ELR (cell line): ENCODE measurements around the gene SLC20A1.
"Not testable (repeated sequence)": the region's sequence is repeated elsewhere in the genome, so short reads cannot be mapped to it uniquely, and the experiment has no call there.

Source experiments
- DNase-seq: peaks from one replicate; pipeline ENCODE4 v3.0.0-alpha.2; 2015; ENCODE audit warnings: low read depth

SLC20A1 gene

DNA sequence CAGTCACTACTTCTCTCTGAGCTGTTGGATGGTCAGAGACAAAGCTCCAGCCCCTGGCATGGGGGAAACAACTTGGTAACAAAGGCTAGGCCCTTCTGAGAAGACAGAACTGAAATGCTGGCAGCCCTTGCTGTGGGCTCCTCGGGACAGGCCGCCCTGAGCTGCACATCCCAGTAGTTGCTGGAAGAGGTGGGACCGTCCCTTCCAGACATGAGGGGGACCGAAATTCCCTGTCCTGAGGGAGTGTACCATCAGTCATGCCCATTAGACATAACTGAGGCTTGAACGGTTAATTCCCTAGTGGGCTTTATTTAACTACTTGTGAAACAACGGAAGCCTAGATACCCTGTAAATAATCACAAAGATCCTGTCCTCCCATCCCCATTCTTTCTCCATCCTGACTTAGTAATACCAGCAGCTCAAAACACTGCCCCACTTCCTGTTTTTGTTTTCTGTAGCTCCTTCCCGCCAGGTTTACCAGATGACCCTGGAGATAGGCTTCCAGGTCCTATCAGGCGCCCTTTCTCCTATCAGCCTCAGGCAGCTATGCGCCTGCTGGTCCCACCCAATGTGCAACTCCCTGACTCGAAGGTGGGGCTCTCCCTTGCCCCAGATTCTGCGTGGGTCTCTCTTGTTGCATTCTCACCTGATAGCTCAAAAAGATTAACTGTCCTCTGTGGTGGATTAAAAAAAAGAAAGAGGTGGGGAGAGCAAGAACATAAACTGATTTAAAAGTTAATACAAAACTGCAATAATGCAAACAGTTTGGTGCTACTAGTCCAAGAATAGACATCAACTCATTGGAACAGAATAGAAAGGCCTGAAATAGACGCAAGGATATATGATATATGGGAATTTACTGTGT is 38.0 kb downstream of the SLC20A1 start:
- no peak for DNase-seq

DNA sequence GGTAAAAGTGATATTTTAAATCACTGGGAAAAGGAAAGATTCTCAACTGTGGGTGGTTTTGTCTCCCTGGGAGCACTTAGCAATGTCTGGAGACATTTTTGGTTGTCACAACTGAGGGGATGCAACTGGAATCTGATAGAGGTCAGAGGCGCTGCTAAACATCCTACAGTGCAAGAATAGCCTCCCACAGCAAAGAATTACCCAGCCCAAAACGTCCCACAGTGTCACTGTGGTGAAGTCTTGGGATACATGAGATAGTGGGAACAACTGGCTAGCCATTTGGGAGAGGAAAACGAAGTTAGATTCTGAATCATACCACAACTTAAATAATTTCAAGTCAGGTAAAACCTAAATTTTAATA is 38.7 kb downstream of the SLC20A1 start:
- no peak for DNase-seq

DNA sequence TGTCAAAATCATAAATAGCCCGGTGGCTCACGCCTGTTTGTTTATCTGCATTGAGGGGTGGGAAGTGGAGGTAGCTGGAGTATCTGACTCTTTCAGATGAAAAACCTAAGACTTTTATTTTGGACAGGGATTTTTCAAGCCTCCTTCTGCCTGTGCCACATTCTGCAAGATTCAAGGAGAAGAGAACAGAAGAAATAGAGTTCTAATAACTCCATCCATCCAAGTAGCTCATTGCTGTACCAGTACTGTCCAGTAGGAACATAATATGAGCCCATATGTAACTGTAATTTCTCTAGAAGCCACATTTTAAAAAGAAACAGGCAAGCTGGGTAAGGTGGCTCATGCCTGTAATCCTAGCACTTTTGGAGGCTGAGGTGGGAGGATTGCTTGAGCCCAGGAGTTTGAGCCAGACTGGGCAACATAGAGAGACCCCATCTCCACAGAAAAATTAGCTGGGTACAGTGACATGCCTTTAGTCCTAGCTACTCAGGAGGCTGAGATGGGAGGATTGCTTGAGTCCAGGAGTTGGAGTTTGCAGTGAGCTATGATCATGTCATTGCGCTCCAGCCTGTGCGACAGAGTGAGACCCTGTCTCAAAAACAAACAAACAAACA is 39.6 kb downstream of the SLC20A1 start:
- DNase-seq: peak; percentile 54

DNA sequence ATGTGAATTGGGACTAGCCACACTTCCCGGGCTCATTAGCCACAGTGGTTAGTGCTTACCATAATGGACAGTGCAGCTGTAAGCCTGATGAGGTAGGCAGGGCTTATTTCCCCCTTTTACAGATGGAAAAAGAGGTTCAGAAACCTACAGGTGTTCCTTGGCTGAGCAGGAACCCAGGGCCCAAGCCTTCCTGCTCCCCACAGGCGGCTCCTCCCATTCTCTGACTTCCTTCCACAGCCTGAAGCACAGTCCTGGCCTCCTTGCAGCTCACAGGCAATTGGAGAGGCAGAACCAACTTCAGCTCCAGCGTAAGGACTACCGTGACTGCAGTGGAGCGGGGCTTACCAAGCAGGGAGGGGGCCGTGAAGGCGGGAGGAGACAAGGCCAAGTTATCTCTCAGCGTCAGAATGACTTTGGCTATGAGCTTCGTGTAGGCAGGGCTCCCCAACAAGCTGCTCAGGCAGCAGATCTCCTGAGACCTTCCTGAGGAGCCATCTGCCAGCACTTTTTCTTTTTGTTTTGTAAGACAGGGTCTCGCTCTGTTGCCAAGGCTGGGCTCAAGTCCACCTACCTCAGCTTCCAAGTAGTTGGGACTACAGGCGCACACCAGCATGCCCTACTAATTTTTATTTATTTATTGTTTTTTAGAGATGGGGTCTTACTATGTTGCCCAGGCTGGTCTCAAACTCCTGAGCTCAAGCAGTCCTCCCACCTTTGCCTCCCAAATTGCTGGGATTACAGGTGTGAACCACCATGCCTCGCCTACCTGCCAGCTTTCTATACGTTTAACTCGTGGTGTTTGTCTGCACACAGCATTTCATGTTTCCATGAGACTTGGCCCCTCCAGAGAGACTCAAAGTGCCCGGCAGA is 40.8 kb downstream of the SLC20A1 start:
- DNase-seq: no peak

- no peak for DNase-seq
Observed at GRCh38 chr2:112687522-112687921, 41.8 kb downstream of the SLC20A1 start.

DNA sequence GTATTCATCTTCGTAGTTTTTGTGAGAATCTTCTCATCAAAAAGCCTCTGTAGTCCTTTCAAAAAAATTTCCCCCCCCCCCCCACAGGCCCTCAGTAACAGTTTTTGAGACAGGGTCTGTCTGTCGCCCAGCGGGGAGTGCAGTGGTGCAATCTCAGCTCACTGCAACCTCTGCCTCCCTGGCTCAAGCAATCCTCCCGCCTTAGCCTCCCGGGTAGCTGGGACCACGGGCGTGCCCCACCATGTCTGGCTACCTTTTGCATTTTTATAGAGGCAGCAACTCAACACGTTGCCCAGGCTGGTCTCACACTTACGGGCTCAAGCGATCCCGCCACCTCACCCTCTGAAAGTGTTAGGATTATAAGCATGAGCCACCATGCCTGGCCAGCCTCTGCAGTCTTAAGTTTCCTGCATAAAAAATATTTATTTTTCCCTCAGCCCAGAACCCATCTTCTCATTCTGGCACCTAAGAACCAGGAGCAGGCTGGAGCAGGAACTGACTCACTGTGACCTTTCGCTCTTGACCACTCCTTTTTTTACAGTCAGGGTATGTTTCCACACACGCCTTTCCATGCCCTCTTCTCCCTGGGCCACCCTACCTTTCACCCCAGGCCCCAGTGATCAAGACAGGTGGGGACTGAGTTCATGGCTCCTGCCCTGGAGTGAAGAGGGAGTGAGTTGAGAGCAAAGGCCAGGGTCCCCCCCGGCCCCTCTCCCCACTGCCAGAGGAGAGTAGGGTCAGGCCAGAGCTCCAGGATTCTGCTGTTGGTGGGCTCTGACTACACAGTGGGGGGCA is 42.5 kb downstream of the SLC20A1 start:
- DNase-seq: peak; percentile 82

- DNase-seq: peak; percentile 91
Observed at GRCh38 chr2:112690853-112691401, 45.2 kb downstream of the SLC20A1 start.

- DNase-seq: peak; percentile 49
Observed at GRCh38 chr2:112691881-112692281, 46.1 kb downstream of the SLC20A1 start.

GRCh38 chr2:112692495-112692911 is 46.8 kb downstream of the SLC20A1 start:
- peak; percentile 99 for DNase-seq

DNA sequence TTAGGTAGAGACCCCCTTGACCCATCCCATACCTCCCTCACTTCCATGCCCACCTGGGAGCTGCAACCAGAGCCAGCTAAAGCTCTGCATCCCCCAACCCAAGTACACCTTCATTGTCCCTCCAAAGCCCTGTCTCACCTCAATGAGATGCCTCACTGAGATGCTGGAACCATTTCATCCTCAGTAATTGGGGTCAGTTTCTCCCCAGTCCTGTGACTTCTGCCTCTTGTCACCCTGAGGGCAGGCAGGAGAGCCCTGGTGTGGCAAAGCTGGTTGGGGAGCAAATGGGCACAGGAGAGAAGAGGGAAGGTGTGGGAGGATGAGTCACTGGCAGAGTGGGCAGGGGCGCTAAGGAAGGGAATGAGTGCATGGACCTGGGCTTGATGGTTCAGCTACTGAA is 47.2 kb downstream of the SLC20A1 start:
- DNase-seq: peak; percentile 30

GRCh38 chr2:112693596-112693995 is 47.9 kb downstream of the SLC20A1 start:
- no peak for DNase-seq

GRCh38 chr2:112694182-112694581 is 48.4 kb downstream of the SLC20A1 start:
- no peak for DNase-seq

DNA sequence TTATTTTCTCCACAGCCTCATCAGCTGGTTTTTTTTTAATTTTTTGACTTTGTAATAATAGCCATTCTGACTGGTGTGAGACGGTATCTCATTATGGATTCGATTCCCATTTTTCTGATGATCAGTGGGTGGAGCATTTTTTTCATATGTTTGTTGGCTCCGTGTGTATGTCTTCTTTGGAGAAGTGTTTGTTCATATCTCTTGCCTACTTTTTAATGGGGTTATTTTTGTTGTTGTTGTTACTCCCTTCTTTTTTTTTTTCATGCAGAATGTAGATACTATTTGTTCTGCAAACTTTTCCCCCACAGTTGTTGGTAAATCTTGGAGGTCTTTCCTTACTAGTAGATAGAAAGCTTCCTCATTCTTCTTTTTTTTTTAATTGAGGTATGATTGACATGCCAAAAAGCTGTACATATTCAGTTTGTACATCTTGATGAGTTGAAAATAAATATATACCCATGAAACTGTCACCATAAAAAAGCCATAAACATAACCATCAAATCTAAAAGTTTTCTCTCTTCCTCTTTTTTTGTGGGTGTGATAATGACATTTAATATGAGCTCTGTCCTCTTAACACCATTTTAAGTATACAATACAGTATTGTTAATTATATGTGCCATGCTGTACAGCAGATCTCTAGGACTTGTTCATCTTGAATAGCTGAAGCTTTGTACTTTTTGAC is 53.2 kb downstream of the SLC20A1 start:
- DNase-seq: no peak

- no peak for DNase-seq
Observed at GRCh38 chr2:112699984-112700667, 54.4 kb downstream of the SLC20A1 start.

- DNase-seq: no peak
Observed at GRCh38 chr2:112701052-112701451, 55.3 kb downstream of the SLC20A1 start.

DNA sequence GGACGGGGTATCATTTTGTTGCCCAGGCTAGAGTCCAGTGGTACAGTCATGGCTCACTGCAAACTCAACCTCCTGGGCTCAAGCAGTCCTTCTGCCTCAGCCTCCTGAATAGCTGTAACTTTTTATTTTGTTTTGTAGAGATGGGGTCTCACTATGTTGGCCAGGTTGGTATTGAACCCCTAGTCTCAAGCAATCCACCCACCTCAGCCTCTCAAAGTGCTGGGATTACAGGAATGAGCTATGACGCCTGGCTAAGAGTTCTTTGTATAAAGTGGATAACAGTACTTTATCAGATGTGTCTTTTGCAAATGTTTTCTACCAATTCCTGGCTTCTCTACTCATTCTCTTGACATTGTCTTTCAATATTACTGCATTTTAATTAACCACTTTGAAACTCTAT is 57.9 kb downstream of the SLC20A1 start:
- no peak for DNase-seq

DNA sequence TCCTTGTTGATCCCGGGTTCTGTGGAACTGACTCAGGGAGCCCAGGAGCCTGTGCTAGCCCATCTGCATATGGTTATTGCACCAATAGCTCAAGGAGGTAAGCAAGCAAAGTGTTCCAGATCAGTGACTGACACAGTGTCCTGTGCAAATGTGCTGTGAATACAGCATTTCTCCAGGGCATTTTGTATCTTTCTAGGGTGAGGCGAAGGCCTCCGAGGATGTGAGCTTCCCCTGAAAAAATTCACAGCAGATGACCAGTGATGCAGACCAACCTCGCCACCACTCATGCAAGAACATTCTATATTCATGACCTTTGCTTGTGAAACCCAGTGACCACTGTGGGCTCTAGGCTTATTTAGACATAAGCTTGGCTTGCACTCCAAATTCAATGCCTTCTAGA is 59.8 kb downstream of the SLC20A1 start:
- peak; percentile 38 for DNase-seq

- peak; percentile 84 for DNase-seq
Observed at GRCh38 chr2:112706170-112706664, 60.5 kb downstream of the SLC20A1 start.

GRCh38 chr2:112706947-112707346 is 61.2 kb downstream of the SLC20A1 start:
- not testable (repeated sequence) for DNase-seq

DNA sequence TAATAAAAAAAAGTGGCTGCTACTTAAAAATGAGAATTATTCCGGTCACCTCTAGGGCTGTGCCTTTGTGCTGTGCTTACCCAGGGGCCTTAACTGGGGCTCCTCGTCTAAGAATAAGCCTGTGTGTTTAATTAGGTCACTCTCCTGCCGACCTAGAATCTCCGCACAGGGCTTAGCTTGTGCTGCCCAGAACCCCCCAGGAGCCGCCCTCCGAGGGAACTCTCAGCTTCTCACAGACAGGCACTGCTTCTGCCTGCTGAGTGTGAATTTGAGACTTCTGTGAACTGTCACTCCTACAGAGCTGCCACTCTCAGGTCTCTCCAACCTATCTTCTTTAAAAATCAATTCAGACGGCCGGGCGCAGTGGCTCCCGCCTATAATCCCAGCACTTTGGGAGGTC is 63.2 kb downstream of the SLC20A1 start:
- no peak for DNase-seq
